CD1c-positive myeloid dendritic cell (primary cell): ENCODE results near the gene JUND.

ENCODE experiments used
- DNase-seq: peaks from one replicate; pipeline ENCODE4 v3.0.0-alpha.2; 2016; ENCODE audit errors: extremely low spot score

The JUND gene

DNA sequence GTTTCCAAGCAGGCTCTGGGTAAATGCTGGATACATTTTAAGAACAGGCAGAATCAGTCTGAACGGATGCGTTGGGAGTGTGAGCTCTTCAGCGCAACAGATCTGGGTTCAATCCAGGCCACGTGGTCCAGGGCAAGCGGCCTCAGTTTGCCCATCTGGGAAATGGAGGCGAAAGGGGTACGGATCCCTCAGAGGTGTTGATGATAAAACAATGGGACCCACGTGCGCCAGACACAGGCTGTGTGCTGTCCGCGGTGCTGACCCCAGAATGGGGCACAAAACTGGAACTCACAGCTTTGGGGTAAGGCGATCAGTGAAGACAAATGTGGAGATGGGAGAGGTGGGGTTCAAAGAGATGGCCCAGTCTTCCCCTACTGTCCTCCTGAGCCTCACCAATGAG is 42.1 kb downstream of the JUND start:
- DNase-seq, result no peak

DNA sequence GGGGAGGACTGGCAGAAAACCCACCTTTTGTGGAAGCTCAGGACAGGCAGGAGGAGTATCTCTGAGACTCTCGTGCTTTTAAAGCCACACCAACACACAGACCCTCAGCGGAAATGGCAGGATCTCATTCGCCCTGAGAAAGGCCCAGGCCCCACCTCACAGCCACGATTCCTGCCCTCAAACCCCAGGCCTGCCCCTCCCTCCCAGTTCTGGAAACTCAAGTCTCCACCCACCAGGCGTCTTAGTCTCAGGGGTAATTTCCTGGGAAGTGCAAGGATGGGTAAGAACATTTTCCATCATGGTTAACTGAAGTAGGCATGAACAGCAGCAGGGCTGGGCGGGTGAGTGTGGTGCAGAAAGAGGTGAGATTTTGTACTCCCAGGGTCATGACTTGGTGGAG is 47.2 kb downstream of the JUND start:
- DNase-seq, result no peak

DNA sequence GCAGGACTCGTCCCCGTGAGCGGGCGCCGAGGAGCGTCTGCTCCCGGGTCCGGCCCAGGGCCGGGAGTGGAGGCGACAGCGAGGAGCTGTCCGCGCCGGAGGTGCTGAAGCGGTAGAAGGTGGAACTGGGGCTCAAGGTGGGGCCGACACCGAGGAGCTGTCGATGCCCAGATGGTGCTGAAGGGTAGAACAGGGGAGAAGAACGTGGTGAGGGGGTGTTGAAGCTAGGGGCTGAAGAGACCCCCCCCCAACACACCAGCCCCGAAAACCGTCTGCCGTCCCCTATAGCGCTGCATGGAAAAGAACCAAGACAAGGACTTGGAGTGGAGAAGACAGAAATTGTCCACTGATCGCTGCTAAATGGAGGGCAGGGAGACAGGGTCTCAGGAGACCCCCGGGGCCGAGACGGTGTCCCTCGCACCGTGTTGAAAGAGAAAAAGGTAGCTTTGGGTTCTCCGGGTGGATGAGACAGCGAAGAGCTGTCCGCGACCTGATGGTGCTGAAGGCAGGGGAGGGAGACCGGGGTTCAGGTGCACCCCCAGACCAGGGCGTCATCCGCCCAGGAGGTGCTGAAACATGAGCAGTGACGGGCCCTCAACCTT is 48.1 kb downstream of the JUND start:
- DNase-seq, result peak; percentile 64

- DNase-seq, result peak; percentile 25
These were observed 48.7 kb downstream of the JUND start for GRCh38 chr19:18232540-18233223.

GRCh38 chr19:18231775-18232174 is 49.6 kb downstream of the JUND start:
- peak; percentile 47 for DNase-seq

DNA sequence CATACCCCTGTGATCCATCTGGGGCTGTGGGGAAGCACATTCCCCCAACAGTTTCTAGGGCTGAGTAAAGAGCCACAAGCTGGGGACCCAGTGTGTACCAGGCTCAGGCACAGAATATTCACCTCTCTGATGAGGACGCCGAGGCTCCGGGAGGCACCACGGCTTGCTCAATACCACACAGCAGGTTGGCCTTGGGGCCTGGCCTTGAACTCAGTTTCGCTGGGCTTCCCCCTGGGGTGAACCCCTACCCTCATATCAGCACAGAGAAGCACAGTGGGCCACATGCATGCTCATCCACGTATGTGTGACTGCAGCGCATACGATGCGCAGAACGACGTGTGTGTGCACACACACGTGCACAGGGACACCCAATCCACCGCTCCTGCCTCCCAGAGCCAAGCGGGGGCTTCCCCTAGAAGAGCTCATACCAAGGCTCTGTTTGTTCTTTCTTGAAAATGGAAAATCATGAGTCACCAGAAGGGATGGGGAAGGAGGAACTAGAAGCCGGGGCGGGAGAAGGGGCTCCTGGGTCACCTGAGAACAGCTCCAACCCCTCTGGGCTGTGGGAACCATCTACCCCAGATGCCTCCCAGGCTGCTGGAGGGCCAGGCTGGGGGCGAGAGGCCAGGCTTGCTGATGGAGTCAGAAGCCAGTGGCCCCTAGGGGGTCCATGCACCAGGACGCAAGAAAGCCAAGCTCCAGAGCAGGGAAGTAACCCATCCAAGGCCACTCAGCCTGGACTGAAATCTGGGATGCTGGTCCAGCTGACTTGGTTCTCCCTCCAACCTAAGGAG is 50.3 kb downstream of the JUND start:
- peak; percentile 67 for DNase-seq

- no peak for DNase-seq
These were observed 51.5 kb downstream of the JUND start for GRCh38 chr19:18229915-18230314.
